GM19035 (cell line): ENCODE data around the gene PPP1R18.

Source experiments
- ATAC-seq: cut with Tn5 transposase; IDR thresholded peaks from one replicate; pipeline ENCODE4 v1.9.1; 2021; ENCODE audit not compliant: unreplicated experiment

PPP1R18 gene

DNA sequence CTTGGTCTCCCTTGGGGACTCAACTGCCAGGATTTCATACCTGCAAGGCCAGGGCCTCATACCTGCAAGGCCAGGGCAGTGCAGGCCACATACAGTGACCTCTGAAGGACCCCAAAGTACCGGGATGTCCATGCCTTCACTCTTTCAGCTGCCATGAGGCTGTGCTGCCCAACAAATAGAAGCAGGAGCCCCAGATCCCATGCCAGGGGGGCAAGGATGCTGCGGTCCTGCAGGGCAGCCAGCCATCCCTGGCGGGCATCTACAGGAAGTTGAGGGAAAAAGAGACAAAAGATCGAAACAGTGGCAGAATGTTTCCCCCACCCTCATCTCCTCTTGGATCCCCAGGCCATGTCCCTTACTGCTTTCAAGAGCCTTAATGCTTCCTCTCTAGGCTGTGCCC, 3.5 kb upstream of the PPP1R18 start:
- no peak for ATAC-seq

DNA sequence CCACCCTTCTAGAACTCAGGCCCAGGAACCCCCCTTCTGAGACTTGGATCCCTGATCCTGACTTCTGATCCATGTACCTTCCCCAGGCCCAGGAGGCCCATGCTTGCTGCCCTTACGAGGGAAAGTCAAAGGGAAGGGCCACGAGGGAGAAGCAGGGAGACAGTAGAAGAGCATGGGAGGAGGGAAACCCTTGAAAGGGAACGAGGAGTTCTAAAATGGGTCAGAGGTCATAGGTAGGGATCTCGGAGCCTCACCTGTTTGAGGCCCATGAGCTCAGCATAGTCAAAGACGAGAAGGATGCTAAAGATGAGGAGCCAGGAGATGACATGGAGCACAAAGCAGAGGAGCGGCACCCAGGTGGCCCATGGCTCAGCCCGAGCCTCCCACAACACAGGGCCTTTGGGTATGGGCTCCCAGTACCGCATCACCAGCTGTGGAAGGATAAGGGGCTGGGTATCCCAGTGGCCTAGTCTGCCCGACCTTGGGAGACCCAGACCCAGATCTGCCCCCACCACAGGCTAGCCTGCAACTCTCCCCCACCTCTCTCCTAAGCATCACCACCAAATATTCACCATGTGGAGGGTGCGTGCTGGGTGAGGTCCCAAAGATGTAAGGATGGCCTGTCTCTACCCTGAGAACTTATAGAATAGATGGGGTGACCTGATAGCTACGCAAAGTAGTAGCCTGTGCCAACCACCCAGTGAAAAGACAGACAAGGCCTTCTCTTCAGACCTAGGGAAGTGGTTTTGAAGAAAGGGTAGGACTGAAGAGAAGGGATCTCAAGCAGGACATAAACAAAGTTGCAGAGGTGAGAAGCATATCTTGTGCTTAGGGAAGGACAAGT, 2.8 kb upstream of the PPP1R18 start:
- no peak for ATAC-seq

DNA sequence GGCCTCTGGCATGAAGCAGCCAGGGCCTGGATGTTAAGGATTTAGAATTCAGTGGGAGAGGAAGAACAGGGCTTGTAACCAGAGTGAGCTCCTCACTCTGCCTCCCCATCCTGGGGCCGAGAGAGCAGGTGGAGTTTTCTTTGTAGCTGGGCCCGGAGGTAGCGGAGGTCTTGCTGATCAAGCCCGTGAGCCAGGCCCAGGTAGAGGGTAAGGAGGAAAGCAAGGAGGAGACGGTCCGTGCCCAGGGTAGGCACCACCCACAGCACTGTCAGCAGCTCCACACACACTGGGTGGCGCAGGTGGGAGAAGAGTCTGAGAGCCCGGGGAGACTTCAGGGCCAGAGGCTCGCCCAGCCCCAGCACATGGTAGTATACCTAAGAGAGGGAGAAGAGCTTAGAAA, 2.1 kb upstream of the PPP1R18 start:
- ATAC-seq, result no peak

DNA sequence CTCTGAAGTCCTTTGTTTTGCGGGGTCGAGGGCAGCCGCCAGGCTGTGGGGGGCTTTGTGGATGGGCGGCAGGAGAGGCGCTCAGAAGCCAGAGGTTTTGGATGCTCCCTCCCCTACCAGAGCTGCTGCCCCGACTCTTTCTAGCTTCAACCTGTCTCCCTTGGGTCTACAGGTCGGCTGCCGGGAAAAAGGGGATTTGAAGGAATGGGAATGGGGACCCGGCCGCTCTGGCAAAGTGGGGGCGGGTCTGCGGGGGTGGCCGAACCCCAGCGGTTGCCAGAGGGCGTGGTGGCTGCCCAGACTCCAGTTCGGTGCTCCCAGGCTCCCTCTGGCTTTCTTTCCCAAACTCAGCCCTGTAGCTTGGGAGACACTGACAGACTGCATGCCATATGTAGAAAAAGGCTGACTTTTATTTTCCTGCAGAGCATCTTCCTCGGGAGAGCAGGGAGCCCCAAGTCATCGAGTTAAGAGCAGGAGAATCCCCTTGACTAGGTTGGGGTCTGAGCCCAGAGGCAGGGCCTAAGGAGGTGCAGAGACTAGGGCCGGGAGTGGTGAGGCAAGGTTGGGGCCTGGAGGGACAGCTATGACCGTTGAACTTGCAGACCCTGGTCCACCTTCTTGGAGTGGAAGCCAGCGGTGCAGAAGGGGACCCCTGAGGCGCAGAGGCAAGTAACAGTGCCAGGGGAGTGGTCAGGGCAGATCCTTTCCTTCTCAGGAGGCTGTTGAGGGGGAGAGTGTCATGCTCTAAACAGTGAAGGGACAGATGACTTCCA, 1.4 kb upstream of the PPP1R18 start:
- ATAC-seq, result no peak

DNA sequence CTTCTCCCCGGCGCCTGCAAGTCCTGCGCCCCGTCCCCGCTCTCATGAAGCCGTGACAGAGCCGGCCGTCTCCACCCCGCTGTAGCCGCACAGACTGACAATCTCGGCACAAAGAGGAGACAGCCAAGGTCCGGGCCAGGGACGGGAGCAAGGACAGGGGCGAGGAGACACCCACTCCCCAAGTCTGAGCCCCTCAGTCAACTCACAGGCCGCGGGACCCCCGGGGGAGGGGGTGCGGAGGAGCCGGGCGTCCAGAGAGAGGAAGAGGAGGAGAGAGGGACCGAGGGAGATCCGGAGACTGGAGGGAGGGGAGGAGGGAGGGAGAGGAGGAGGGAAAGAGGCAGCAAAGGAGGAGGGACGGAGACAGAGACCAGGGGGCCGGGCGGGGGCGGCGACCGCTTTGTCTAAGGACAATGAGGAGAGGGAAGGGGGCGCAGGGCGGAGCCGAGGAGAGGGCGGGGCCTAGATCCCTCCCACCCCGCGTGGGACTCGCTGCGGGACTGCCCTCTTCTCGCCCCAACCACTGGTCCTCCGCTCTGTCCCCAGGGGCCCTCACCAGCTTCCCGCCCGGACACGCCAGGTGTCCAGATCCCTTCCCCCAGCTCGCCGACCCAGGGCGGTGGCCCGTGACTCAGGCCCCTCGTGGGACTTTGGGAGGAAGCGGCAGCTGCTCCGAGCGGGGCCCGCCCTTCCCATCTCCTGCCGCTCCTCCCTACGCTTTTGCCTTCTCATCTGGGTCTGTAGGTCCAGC, 638 bp upstream of the PPP1R18 start:
- peak; percentile 35 for ATAC-seq

DNA sequence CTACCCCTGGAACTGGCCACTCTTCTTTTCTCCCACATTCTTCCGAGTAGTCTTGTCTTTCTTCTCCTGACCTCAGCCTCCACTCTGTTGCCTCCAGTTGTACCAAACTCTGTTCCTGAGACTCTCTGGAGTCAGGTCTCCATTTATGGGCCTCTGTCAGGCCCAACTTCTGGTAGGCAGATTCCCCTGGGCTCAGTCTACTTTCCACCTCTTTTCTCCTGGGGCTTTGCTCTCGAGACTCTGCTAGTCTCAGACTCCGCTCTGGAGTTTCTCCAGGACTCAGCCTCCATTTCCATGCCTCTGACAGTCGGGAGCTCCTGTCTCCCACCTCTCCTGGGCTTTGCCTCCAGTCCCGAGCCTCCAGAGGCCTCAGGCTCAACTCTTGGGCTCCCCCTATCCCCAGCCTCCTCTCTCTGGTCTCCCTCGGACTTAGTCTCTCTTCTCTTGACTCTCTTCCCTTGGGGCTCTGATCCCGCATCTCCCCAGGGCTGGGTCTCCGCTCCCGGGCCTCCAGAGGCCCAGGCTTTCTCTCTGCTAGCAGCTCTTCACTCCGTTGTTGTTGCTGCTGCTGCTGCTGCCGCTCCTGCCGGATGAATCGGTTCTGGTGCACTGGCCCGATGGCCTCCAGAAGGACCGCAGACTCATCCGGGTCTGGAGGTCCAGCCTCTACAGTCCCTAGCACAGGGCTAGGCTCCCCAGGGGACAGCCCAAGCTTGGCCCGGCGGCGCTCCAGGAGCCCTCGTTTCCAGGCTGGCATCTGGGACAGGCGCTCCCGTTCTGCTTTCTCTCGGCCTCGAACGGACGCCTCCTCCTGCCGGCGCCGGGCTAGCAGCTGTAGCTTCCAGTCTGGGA, 1.1 kb downstream of the PPP1R18 start:
- no peak for ATAC-seq

DNA sequence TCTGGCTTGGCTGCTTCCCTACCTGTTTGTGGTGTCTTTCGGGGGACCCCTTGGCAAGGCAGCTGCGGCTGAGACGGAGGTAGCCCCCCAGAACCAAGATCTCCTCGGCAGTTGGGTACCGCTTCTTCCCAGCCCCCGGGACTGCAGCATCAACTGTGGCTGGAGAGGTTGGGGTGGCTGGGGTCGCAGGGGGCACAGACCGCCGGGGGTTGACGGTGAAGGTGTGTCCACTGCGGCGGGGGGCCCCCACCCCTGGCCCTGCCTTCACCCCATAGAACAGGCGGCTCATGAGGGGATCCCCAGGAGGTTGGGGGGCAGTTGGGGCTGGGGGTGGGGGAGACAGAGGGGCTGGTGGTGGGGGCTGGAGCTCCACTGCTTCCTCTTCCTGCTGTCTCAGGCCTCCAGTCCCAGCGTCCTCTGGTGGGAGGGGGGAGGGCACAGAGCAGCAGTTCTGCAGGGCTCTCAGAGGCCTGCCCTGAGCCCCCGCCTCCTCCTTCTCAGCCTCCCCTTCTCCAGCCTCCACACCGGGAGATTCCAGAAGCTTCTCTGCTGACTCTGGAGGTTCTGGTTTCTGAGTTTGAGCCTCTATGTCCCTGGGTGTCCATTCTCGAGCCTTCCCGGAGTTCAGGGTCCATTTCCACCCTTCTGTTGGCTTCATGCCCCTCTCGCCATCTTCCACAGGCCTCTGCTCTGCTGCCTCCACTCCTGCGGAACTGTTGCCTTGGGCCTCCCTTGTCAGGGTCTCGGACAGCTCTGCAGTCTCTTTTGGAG, 1.9 kb downstream of the PPP1R18 start:
- ATAC-seq, result no peak

DNA sequence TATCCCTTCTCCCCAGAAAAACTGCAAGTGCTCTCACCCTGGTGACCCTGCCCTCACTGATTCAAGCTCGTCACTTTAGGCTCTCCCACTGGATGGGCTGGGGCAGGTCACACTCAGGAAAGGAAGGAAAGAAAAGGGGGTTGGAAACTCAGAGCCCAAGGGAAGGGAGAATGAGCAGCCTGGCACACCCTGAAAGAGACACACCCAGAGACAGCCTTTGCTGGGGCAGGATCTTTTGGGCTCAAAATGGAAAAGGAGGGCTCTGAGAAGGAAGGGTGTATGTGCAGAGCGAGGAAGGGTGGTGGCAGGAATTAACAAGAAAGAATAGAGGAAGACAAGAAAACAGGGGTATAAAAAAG, 2.5 kb downstream of the PPP1R18 start:
- no peak for ATAC-seq

DNA sequence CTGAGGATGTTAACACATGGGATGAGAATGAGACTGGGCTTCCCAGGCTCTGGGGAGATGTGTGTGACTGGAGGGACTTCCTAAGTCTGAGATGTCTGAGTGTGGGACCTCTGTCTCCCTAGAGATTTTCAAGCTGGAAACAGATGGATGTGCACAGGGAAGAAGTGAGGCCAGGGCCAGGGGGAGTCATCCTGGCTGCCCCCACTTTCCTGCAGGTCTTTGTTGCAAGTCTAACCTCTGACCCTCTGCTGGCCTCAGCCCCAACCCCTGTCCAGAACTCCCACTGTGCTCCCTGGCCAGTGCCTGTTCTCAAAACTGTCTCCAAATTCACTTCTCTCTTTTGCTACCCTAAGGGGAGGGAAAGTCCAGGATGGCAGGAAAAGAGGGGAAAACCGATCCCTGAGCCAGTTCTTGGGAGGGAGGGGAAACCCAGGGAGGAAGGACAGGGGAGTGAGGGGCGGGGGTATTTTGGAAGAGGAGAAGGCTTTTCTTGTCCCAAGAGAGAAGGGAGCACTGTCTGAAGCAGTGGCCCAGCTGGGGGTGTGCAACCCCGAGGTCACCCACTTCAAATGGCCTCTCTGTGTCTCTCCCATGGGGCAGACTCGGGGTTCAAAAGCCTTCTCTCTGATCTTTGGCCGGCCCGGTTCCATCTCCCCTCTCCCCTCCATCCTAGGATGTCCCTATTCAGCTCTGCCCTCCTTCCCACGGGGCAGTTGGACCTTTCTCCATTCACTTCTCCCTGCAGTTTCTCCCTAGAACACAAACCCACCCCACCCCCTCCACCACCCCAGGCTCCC, 3.1 kb downstream of the PPP1R18 start:
- ATAC-seq, result no peak

DNA sequence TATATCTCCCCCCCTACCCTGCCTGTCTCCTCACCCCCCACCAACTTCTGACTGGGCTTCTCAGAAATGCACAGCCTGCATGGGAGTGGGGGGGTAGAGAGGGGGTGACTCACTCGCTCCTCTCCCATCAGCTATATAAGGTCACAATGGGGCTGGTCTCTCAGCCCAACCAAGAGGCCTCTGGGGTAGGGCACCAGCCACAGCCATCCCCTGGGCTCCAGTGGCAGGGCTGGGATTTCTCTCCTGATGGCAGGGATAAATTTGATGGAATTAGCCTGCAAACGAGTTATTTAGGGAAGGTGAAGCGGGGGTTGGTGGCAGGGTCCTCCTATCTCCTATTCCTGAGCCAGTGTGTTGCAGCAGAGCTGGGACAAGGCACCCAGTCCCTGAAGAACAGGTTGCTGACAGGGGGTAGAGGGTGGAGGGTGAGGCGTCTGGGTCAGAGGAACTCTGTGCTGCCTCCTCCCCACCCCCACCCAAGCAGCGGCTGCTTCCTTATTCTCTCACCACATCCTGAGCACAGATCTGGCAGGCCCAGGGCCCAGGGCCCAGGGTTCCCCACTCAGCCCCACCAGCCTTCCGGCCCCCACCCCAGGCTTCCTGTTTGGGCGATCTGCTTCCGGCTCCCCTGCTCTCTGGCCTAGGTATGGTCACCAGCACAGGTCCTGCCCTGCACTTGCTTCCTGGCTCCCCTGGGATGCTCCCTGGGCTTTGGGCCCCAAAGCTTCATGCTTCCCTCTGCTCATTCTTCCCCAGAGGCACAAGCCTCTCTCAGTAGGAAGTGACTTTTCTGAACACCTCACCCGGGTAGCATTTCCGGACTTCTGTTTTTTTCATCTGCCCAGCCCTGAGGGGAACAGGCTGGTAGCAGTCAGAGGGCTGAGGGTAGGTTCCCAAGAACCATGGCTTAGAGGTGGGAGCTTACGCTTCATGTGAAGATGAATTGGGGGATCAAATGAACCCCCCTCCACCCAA, 4.0 kb downstream of the PPP1R18 start:
- ATAC-seq, result peak; percentile 51

DNA sequence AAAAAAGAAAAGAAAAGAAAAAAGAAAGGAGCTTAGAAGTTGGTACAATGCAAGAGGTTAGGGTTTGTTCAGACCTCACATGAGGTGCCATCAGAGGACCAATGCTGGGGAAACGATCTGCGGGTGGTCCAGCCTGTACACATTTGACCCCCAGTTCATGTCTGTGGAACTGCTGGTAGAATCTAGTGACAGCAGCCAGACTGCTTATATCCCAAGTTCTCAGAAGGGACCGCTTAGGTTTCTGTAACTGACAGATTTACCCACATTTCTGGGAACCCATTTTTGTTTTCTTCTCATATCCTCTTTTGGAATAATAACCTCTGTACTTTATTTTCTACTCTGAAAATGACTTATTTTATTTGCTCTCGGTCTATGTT, 4.7 kb downstream of the PPP1R18 start:
- ATAC-seq, result no peak

DNA sequence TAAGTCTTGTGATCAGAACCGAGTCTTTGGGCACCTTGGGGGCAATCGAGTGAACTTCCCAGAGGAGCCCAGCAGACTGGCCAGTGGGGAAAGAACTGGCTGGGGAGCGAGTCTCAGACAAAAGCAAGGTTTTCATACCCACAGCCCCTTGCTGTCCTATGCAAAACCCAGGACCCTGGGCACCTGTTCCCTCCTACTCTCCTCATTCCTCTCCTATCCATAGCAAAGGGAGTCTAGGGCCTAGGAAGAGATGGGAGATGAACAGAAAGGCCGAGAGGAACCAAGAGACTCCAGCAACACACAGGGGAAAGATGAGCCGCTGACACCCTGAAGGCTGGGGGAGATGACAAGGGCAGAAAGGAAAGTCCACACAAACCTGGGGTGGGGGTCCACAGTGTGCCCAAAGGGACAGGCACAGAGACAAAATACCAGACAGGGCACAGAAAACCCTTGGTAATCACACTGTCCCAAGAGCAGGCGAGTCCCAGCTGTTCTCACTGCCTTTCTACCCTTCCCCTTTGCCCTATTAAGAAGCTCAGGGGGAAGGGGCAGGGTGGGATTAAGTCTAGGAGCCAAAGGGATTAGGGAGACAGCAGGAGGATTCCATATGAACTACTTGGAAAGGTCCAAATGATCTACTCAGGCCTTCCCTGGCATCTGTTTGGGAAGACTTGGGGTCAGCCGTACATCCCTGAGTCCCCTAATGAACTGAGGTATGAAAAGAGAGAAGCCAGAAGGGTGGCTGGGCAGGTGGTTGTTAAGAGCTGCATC, 6.5 kb downstream of the PPP1R18 start:
- ATAC-seq, result no peak

DNA sequence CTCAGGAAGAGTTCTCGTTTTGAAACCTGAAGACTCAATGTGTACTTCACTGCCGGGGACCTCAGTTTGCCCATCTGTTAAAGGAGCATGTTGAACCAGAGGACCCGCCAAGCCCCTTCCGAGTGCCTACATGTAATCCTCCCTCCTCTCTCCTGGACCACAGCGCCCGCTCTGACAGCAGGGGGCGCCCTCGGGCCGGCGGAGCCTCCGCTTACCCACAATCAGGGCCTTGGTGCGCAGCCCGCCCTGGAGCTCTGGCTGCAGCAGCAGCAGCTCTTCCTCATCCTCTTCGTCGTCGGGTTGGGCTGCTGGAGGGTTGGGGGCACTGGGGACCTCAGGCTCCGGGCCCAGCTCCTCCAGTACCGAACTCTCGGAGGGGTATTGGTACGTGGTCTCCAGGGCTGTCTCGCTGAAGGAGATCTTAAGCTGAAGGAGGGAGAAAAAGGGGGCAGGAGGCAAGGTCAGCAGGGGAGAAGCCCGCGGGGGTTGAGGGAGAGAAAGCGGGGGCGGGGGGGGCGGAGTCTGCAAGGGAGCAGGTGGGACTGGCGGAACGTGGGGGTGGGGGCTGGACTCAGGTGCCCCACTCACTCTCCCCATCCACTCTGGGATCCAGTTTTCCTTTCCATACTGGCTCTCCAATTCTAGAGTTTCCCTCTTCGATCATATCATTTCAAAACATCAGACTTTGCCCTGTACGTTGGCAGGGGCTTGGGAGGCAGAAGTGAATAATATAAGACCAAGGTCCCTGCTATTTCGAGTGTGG, 7.3 kb downstream of the PPP1R18 start:
- ATAC-seq, result no peak

DNA sequence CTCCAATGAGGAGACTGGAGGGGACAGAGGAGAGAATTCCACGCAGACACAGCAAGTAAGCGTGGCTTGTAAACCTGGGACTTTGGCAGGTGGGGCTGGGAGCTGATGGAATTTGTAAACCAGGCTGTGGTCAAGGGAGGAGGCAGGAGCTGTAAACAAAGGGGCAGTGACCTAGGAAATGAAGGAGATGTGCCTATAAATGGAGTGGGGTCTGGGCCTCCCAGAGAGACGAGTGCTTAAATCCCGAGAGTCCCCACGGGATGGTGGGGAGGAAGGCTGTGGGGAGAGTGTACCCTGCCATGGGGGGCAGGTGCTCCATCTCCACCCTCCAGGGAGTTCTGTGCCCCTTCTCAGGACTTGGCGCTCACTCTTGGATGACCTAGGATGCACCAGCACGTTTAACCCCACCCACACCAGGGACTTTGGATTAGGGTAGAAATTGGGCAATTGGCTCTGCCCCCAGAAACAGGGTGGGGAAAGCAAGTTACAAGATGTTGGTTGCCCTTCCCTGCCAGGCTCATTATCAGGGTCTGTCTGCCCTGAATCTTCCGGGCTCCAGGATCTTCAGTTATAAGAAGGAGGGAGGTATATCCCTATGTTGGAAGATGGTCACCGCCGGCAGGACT, 9.7 kb downstream of the PPP1R18 start:
- no peak for ATAC-seq

DNA sequence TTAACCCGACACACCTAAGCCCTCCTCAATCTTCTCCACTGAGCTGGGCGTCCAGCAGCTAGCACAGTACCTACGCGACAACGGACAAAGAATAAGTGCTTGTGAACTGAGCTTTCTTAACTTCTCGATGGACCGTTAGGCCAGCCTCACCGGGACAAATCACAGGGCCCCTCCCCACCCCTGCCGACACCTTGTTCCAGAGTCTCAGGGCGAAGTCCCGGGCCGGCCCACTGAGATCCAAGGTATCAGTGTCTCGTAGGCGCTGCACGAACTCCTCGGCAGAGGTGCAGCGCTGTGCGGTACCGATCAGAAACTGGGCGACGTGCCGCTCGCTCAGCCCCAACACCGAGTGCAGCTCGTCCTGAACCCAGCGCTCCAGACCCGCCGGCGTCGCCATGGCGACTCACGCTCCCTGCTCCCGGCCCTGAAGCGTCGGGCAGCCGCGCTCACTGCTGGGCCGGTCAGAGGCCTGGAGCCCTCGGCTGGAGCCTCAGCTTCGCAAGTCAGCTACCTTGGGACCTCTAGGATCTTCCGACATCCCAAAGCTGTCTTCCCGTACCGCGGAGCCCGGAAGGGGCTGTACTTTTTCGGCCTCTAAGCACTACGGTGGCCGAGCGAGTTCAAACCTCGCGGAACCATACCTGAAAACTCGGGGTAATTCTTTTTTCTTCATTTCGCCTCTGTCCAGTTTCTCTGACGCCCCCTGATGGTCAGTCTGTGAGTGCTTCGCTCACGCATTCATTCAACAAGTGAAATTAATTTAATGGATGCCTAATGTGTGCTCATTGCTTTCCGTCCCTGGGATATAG, 13.8 kb downstream of the PPP1R18 start, which contains the start of gene DHX16:
Gene DHX16, minus strand, starts transcription at position 562 of the 809 bp plus-strand sequence. Its CDS starts 165 bp downstream, at position 397.
- ATAC-seq, result peak; percentile 79
